Measurements from ENCODE around the gene PEX14. TPM values are rescaled to one million over a fixed set of nuclear protein-coding genes. Genes with fewer than 3 reads are reported as not detected.

PEX14 gene
- total RNA-seq, 2 donors from 2014 or later, result 19.5 to 29.3 TPM

GRCh38 chr1:10626791-10627410 lies 152.2 kb downstream of the PEX14 start:
- H3K27ac ChIP-seq, result no peak overlapping the region

GRCh38 chr1:10628685-10629084 lies 153.9 kb downstream of the PEX14 start:
- Histone ChIP-seq H3K27me3 (no peaks in the 10 kb centered on the region), H3K9me3 (no peaks in the 10 kb centered on the region), H3K4me1 (no peaks in the 10 kb centered on the region), H3K36me3 (no peaks in the 10 kb centered on the region), H3K4me3 (no peak overlapping the region), H3K27ac (no peak overlapping the region), H3K9ac (ENCODE audit: low read depth in 2 of 2, low read length in 2 of 2) (no peak overlapping the region)
- DNase-seq, result no peak
- intact Hi-C loops (cut with DNase I), result no loop called here
- no peak for TF ChIP-seq CTCF (IDR thresholded peaks at IDR 0.05)

More at GRCh38 chr1:10626791-10627410, 152.2 kb downstream of the PEX14 start:
- Histone ChIP-seq H3K27me3 (no peaks in the 10 kb centered on the region), H3K4me1 (no peaks in the 10 kb centered on the region), H3K9ac (ENCODE audit: low read depth in 2 of 2, low read length in 2 of 2) (no peak overlapping the region), H3K4me3 (no peak overlapping the region), H3K36me3 (no peaks in the 10 kb centered on the region), H3K9me3 (no peaks in the 10 kb centered on the region)
- DNase-seq, result no peak
- intact Hi-C loops (cut with DNase I), result no loop called here
- no peak for TF ChIP-seq CTCF (IDR thresholded peaks at IDR 0.05)

- DNase-seq, result no peak
- Histone ChIP-seq H3K9me3 (no peaks in the 10 kb centered on the region), H3K9ac (ENCODE audit: low read depth in 2 of 2, low read length in 2 of 2) (no peak overlapping the region), H3K4me3 (no peak overlapping the region), H3K36me3 (no peaks in the 10 kb centered on the region), H3K27me3 (no peaks in the 10 kb centered on the region), H3K4me1 (no peaks in the 10 kb centered on the region), H3K27ac (no peak overlapping the region)
- intact Hi-C loops (cut with DNase I), result no loop called here
- TF ChIP-seq CTCF (IDR thresholded peaks at IDR 0.05), result no peak
Measured at GRCh38 chr1:10629091-10629815, 154.5 kb downstream of the PEX14 start.

- H3K27me3 ChIP-seq, result no peaks in the 10 kb centered on the region
- intact Hi-C loops (cut with DNase I), result no loop called here
- H3K9me3 ChIP-seq, result no peaks in the 10 kb centered on the region
- no peaks in the 10 kb centered on the region for H3K36me3 ChIP-seq
- H3K9ac ChIP-seq (ENCODE audit: low read depth in 2 of 2, low read length in 2 of 2), result no peak overlapping the region
- H3K4me1 ChIP-seq, result no peaks in the 10 kb centered on the region
- no peak for DNase-seq
- H3K4me3 ChIP-seq, result no peak overlapping the region
- H3K27ac ChIP-seq, result no peak overlapping the region
- TF ChIP-seq CTCF (IDR thresholded peaks at IDR 0.05), result no peak
Measured at GRCh38 chr1:10629816-10630571, 155.2 kb downstream of the PEX14 start.

GRCh38 chr1:10630661-10631120 lies 155.9 kb downstream of the PEX14 start:
- no peak overlapping the region for H3K9ac ChIP-seq (ENCODE audit: low read depth in 2 of 2, low read length in 2 of 2)
- no peaks in the 10 kb centered on the region for H3K36me3 ChIP-seq
- no peak for TF ChIP-seq CTCF (IDR thresholded peaks at IDR 0.05)
- no peaks in the 10 kb centered on the region for H3K9me3 ChIP-seq
- H3K4me1 ChIP-seq, result no peaks in the 10 kb centered on the region
- H3K27me3 ChIP-seq, result no peaks in the 10 kb centered on the region
- intact Hi-C loops (cut with DNase I), result no loop called here
- no peak overlapping the region for H3K27ac ChIP-seq
- DNase-seq, result no peak
- H3K4me3 ChIP-seq, result no peak overlapping the region

Measured in colonic mucosa (tissue), 4 donors.